Parathyroid adenoma (tissue), 2 donors: Measurements from ENCODE around the gene MAP3K6.

Source experiments
- H2AFZ ChIP-seq: fragments of 300-600 bp; sonication (generic); one replicate; pipeline ENCODE4 v1.7.0; 2017; ENCODE audit warnings: antibody characterized with exemption, mild to moderate bottlenecking
- H3K27ac ChIP-seq: fragments of 300-600 bp; sonication (generic); one replicate; pipeline ENCODE4 v1.7.0; 2017
- H3K27me3 ChIP-seq: fragments of 300-600 bp; sonication (generic); one replicate; pipeline ENCODE4 v1.7.0; 2017; ENCODE audit warnings: low read length; ENCODE audit not compliant: control insufficient read depth, insufficient read depth
- H3K36me3 ChIP-seq: fragments of 300-600 bp; sonication (generic); one replicate; pipeline ENCODE4 v1.7.0; 2017; ENCODE audit warnings: low read length; ENCODE audit not compliant: control insufficient read depth, insufficient read depth
- H3K4me1 ChIP-seq: fragments of 300-600 bp; sonication (generic); one replicate; pipeline ENCODE4 v1.7.0; 2017; ENCODE audit warnings: control low read depth
- H3K4me2 ChIP-seq: fragments of 300-600 bp; sonication (generic); one replicate; pipeline ENCODE4 v1.7.0; 2017; ENCODE audit warnings: low read length
- H3K4me3 ChIP-seq: fragments of 300-600 bp; sonication (generic); one replicate; pipeline ENCODE4 v1.7.0; 2017; ENCODE audit warnings: low read depth, low read length
- H3K79me2 ChIP-seq: fragments of 300-600 bp; sonication (generic); one replicate; pipeline ENCODE4 v1.7.0; 2017; ENCODE audit warnings: control low read depth
- H3K9ac ChIP-seq: fragments of 300-600 bp; sonication (generic); one replicate; pipeline ENCODE4 v1.7.0; 2017; ENCODE audit warnings: mild to moderate bottlenecking
- H3K9me3 ChIP-seq: fragments of 300-600 bp; sonication (generic); one replicate; pipeline ENCODE4 v1.7.0; 2017; ENCODE audit warnings: low read length; ENCODE audit not compliant: control insufficient read depth
- CTCF ChIP-seq: fragments of 300-600 bp; sonication (generic); IDR thresholded peaks from one replicate; pipeline ENCODE4 v1.7.0; 2017; ENCODE audit warnings: antibody characterized with exemption, mild to moderate bottlenecking
- donor health status: primary hyperparathyroidism.

MAP3K6 gene

GRCh38 chr1:27335506-27336422 is 31.0 kb downstream of the MAP3K6 start:
- no peak overlapping the region for H3K4me2 ChIP-seq
- no peaks in the 10 kb centered on the region for H3K27me3 ChIP-seq
- no peaks in the 10 kb centered on the region for H3K36me3 ChIP-seq
- no peak for TF ChIP-seq CTCF
- no peak overlapping the region for H3K27ac ChIP-seq
- H2AFZ ChIP-seq, result no peak overlapping the region
- H3K4me1 ChIP-seq, result no peaks in the 10 kb centered on the region
- peaks cover 2% of the 10 kb centered on the region for H3K79me2 ChIP-seq
- H3K9me3 ChIP-seq, result no peaks in the 10 kb centered on the region
- no peak overlapping the region for H3K9ac ChIP-seq
- H3K4me3 ChIP-seq, result no peak overlapping the region

DNA sequence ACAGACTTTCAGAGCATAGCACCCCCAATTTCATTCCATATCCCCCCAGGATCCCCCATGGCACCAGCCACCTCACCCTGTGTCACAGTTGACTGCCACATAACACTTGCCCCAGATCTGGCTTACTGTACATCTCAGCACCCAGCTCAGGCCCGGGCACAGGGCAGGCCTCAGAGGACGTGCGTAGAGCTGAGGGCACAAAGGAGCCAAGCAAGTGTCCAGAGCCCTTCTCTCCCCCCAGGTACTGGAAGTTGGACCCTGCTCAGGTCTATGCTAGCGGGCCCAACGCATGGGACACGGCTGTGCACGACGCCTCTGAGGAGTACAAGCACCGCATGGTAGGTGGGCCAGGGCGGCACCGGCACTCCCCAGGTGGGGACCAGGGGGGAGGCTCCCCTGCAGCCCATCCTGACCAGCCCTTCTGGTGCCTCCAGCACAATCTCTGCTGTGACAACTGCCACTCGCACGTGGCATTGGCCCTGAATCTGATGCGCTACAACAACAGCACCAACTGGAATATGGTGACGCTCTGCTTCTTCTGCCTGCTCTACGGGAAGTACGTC is 33.0 kb downstream of the MAP3K6 start:
- H3K27ac ChIP-seq, result no peak overlapping the region
- H2AFZ ChIP-seq, result no peak overlapping the region
- no peaks in the 10 kb centered on the region for H3K27me3 ChIP-seq
- no peak for TF ChIP-seq CTCF
- no peaks in the 10 kb centered on the region for H3K9me3 ChIP-seq
- H3K9ac ChIP-seq, result no peak overlapping the region
- H3K4me1 ChIP-seq, result no peaks in the 10 kb centered on the region
- no peak overlapping the region for H3K4me2 ChIP-seq
- no peaks in the 10 kb centered on the region for H3K36me3 ChIP-seq
- peaks cover 7% of the 10 kb centered on the region for H3K79me2 ChIP-seq
- H3K4me3 ChIP-seq, result no peak overlapping the region

- H3K36me3 ChIP-seq, result no peaks in the 10 kb centered on the region
These were observed 34.1 kb downstream of the MAP3K6 start for GRCh38 chr1:27332536-27333281.

DNA sequence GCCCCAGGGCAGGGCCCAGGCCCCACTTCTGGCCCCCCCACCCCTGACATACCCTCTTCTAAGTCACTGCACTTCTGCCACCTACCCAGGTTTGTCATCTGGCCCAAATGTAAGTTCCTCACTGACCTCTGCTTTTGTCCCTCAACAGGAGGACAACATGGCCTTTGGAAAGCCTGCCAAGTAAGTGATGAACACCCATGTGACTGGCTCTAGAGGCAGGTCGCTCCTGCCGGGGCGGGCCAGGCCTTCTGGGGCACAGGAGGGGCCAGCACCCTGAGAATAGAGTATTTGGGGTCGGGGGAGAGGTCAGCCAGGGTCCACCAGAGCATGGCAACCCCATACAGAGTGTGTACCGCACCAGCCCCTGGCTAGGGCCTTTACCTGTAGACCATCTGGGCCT is 34.8 kb downstream of the MAP3K6 start:
- no peaks in the 10 kb centered on the region for H3K36me3 ChIP-seq
- TF ChIP-seq CTCF, result no peak
- H3K9ac ChIP-seq, result no peak overlapping the region
- H3K4me1 ChIP-seq, result no peaks in the 10 kb centered on the region
- H3K9me3 ChIP-seq, result no peaks in the 10 kb centered on the region
- no peaks in the 10 kb centered on the region for H3K27me3 ChIP-seq
- H3K4me3 ChIP-seq, result no peak overlapping the region
- H3K27ac ChIP-seq, result no peak overlapping the region
- H2AFZ ChIP-seq, result no peak overlapping the region
- peaks cover 9% of the 10 kb centered on the region for H3K79me2 ChIP-seq
- no peak overlapping the region for H3K4me2 ChIP-seq

More at GRCh38 chr1:27332536-27333281, 34.1 kb downstream of the MAP3K6 start:
- Histone ChIP-seq H2AFZ (no peak overlapping the region), H3K4me2 (no peak overlapping the region), H3K27me3 (no peaks in the 10 kb centered on the region), H3K79me2 (peaks cover 9% of the 10 kb centered on the region), H3K4me3 (no peak overlapping the region), H3K27ac (no peak overlapping the region), H3K9me3 (no peaks in the 10 kb centered on the region), H3K4me1 (no peaks in the 10 kb centered on the region), H3K9ac (no peak overlapping the region)
- peak; percentile 51 for TF ChIP-seq CTCF
